Ascending aorta (tissue), 2 donors: ENCODE measurements around the gene ABHD16A. TPM values are rescaled to one million over a fixed set of nuclear protein-coding genes. Genes with fewer than 3 reads are reported as not detected.

Experiments used
- DNase-seq, 2 donors: peaks; one replicate each; pipeline ENCODE4 v3.0.0-alpha.2; 2019; ENCODE audit warnings: low spot score in 2 of 2
- H3K27ac ChIP-seq, 2 donors: fragments of 200-600 bp; sonication (generic); one replicate each; pipeline ENCODE4 v1.5.1; 2016 to 2017; ENCODE audit warnings: mild to moderate bottlenecking in 1 of 2
- H3K27me3 ChIP-seq: fragments of 200-600 bp; sonication (generic); one replicate; pipeline ENCODE4 v1.5.1; 2017
- H3K36me3 ChIP-seq, 2 donors: fragments of 200-600 bp; sonication (generic); one replicate each; pipeline ENCODE4 v1.5.1; 2016
- H3K4me1 ChIP-seq, 2 donors: fragments of 200-600 bp; sonication (generic); one replicate each; pipeline ENCODE4 v1.5.1; 2016 to 2017; ENCODE audit warnings: mild to moderate bottlenecking in 1 of 2
- H3K4me3 ChIP-seq, 2 donors: fragments of 200-600 bp; sonication (generic); one replicate each; pipeline ENCODE4 v1.5.1; 2016 to 2017; ENCODE audit warnings: mild to moderate bottlenecking in 1 of 2
- H3K9me3 ChIP-seq, 2 donors: fragments of 200-600 bp; sonication (generic); one replicate each; pipeline ENCODE4 v1.5.1; 2016
- intact Hi-C: fragments of 100-400 bp; cut with DNase I; formaldehyde crosslinking; loops from one replicate; pipeline ENCODE4 v1.15.1; 2023
- total RNA-seq: library from RNA; depleted of rRNA; stranded (reverse); fragments of >200 nt; gene quantifications from one replicate; pipeline ENCODE4 v1.1.0, GENCODE V29; 2016
- TF ChIP-seq, protein P1 (sequence below), 3 experiments: fragments of 200-600 bp in 2 of 3; fragments of 450-650 bp in 1 of 3; sonication (generic) in 2 of 3; IDR thresholded peaks; one replicate each; pipeline ENCODE4 v1.5.1; 2016 to 2019; ENCODE audit warnings: antibody characterized with exemption in 3 of 3, mild to moderate bottlenecking in 1 of 3, moderate library complexity in 1 of 3

The ABHD16A gene
- total RNA-seq, 1 donor from 2014 or later: 28.0 TPM

DNA sequence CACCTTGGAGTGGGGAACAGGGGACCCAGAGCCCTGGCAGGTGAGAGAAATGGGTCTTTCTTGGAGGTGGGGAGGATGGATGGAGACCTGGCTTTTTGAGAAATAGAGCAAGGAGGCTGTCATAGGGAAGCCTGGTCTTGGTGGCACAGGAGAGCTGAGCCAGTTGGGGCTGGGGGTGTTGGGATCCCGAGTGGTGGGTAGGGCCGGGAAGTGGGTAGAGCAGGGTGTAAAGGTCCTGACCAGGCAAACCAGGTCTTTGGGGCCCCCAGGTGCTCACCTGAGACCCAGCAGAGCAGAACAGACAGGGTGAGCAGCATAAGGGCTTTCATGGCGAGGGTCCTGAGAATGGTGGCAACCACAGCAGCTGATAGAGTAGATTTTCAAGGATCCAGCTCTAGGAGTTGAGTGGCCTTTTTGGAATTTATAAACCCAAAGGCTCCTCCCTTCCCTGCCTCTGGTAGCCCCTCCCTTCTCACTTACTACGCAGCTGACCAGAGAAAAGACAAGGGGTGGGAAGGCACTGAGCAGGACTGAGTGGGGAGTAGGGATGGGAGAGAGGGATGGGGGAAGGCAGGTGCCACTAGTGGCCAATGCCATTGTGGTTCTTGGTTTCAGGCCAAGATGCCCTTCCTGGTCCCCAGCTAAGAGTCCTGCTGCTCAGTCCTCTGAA, 18.4 kb upstream of the ABHD16A start, which contains the start of gene LY6G6C:
LY6G6C (minus strand) TSS at position 396 of the 670 bp plus-strand sequence; CDS start at position 329, 67 bp downstream.
- TF ChIP-seq, protein P1, sequence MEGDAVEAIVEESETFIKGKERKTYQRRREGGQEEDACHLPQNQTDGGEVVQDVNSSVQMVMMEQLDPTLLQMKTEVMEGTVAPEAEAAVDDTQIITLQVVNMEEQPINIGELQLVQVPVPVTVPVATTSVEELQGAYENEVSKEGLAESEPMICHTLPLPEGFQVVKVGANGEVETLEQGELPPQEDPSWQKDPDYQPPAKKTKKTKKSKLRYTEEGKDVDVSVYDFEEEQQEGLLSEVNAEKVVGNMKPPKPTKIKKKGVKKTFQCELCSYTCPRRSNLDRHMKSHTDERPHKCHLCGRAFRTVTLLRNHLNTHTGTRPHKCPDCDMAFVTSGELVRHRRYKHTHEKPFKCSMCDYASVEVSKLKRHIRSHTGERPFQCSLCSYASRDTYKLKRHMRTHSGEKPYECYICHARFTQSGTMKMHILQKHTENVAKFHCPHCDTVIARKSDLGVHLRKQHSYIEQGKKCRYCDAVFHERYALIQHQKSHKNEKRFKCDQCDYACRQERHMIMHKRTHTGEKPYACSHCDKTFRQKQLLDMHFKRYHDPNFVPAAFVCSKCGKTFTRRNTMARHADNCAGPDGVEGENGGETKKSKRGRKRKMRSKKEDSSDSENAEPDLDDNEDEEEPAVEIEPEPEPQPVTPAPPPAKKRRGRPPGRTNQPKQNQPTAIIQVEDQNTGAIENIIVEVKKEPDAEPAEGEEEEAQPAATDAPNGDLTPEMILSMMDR (IDR thresholded peaks at IDR 0.05): no peak
- no peak within 1 kb of the TSS for H3K4me3 ChIP-seq
- no peak within 1 kb of the TSS for H3K27ac ChIP-seq
- intact Hi-C loops: no loop called here
- no peaks in the 10 kb centered on the region for H3K9me3 ChIP-seq
- H3K4me1 ChIP-seq: no peaks in the 10 kb centered on the region
- peaks cover 9 to 12% of the 10 kb centered on the region in 2 donors for H3K36me3 ChIP-seq
- no peaks in the 10 kb centered on the region for H3K27me3 ChIP-seq
- DNase-seq: no peak

DNA sequence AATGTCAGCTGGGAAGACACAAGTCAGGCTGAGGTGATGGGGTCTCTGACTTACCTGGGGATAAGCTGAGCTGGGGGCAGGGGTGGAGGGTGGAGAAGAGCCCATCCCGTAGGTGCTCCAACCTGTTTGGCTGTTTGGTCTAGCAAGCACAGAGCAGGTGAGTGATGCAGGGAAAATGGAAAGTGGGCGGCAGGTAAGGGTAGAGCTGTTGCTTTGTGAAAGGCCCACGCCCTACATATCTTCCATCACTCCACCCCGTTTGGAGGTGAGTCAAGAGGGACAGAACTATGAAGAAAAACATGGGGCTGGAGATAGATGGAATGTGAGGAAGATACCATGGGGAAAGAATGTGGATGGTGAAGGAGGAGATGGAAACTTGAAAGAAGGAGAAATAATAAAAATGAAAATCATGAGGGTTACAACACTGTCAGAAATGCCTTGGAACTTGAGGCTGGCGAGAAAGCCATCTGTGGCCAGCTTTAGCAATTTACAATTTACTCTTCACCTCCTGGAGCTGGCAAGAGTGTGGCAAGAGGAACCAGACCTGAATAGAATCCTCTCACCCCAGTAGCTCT, 17.2 kb upstream of the ABHD16A start:
- H3K27ac ChIP-seq: no peak overlapping the region
- no peak for DNase-seq
- TF ChIP-seq, protein P1 (IDR thresholded peaks at IDR 0.05): no peak
- intact Hi-C loops: no loop called here
- peaks cover 0 to 5% of the 10 kb centered on the region in 2 donors for H3K36me3 ChIP-seq
- no peaks in the 10 kb centered on the region for H3K9me3 ChIP-seq
- H3K4me3 ChIP-seq: no peak overlapping the region
- no peaks in the 10 kb centered on the region for H3K4me1 ChIP-seq
- H3K27me3 ChIP-seq: no peaks in the 10 kb centered on the region

DNA sequence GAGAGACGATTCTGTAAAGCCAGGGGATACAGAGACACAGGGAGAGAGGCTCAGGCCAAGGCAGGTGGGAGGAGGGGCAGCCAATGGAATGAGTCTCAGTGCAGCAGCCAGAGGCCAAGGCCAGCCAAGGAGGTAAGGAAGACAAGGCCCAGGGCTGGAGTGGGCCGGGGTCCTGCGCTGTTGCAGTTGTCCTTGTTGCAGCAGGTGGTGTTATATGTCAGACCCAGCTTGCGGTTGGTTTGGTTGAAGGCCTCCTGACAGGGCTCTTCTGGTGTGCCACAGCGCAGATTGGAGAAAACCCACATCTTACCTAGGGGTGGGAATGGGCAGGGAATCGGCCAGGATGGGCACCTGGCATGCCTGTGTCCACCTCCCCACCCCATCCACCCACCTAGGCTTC, 15.9 kb upstream of the ABHD16A start:
- Histone ChIP-seq H3K27ac (no peak overlapping the region), H3K36me3 (peaks cover 0 to 3% of the 10 kb centered on the region in 2 donors), H3K9me3 (no peaks in the 10 kb centered on the region), H3K4me3 (no peak overlapping the region), H3K27me3 (no peaks in the 10 kb centered on the region), H3K4me1 (no peaks in the 10 kb centered on the region)
- intact Hi-C loops: no loop called here
- no peak for DNase-seq
- TF ChIP-seq, protein P1 (IDR thresholded peaks at IDR 0.05): no peak

DNA sequence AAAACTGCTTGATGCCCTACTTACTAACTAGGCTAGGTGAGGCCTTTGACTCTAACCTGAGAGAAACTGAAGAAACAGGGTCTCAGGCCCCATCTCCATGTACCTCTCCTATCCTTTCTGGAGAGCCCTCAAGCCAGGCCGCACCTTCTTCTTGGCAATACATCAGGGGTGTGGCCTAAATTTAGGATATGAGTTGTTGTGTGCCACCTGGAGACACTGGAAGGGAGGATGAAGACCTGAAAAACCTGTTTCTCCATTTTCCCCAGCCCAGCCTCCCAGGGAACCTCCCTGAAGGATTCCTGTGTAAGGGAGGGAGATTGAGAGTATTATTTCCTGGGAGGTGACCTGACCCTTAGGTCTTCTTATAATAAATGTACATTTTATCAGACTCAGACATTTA, 15.1 kb upstream of the ABHD16A start:
- TF ChIP-seq, protein P1 (IDR thresholded peaks at IDR 0.05): no peak
- Histone ChIP-seq H3K4me3 (no peak overlapping the region), H3K36me3 (no peaks in the 10 kb centered on the region), H3K9me3 (no peaks in the 10 kb centered on the region), H3K27ac (no peak overlapping the region), H3K4me1 (no peaks in the 10 kb centered on the region), H3K27me3 (no peaks in the 10 kb centered on the region)
- DNase-seq: no peak
- intact Hi-C loops: no loop called here

DNA sequence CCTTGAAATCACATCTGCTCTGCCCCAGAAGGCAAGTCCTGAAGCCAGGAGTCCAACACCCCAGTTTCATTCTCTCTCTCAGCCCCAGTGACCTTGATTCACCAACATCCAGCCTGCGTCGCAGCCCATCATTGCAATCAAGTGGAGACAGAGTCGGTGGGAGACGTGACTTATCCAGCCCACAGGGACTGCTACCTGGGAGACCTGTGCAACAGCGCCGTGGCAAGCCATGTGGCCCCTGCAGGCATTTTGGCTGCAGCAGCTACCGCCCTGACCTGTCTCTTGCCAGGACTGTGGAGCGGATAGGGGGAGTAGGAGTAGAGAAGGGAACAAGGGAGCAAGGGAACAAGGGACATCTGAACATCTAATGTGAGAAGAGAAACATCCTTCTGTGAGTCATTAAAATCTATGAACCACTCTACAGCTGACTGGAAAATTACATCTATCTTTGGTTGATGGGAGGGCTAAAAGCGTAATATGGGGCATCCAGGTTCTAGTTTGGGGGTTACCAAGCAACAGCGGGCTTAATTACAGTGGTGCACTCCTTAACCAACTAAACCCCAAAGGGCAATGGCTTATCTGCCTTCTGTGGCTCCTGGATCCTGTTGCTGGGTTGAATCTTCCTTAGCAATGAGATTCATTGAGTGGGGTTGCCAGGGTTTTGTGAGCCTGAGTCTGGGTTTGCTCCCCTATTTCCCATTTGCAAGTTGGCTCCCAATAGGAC, 14.5 kb upstream of the ABHD16A start:
- Histone ChIP-seq H3K27ac (no peak overlapping the region), H3K4me3 (no peak overlapping the region), H3K9me3 (no peaks in the 10 kb centered on the region), H3K27me3 (no peaks in the 10 kb centered on the region), H3K4me1 (no peaks in the 10 kb centered on the region), H3K36me3 (no peaks in the 10 kb centered on the region)
- TF ChIP-seq, protein P1 (IDR thresholded peaks at IDR 0.05): no peak
- intact Hi-C loops: no loop called here
- no peak for DNase-seq
